Fibroblast of the conjunctiva (primary cell): ENCODE data around the gene POLR2L.

Experiments used
- DNase-seq: peaks from one replicate; pipeline ENCODE4 v3.0.0-alpha.2; 2010; ENCODE audit warnings: low read depth

POLR2L gene

DNA sequence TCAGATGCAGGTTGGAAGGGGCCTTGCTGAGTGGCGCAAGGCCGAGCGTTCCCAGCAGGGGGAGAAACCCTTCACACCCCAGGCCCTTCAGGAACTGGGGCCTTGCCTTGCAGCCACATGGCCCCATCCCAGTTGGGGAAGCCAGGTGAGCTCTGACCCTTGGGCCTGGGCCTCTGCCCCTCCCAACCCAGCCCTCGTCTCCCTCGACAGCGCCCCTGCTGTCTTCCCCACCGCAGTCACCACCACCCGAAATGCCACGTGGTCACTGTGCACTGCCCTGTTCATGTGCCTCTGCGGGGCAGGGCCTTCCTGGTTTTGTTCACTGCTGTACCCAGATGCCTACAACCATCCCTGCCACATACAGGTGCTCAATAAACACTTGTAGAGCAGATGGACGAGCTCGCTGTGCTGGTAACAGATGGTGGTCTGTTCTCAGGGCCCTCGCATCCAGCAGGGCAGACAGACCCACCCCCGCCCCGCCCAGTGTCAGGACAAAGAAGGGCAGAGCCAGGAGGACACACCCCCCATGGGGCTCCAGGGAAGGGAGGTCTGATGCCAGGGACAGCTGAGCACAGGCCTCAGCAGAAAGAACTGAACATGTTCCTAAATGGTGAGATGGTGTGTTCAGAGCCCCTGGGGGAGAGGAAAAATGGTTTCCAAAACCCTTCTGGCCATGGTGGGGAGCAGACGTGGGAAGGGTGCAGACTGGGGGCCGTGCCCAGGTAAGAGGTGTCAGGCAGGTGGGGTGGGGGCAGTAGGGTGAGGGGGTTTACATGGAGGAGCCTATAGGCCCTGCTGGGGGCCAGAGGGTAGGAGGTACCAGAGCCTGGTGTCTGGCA lies 3.7 kb downstream of the POLR2L start:
- DNase-seq: no peak

DNA sequence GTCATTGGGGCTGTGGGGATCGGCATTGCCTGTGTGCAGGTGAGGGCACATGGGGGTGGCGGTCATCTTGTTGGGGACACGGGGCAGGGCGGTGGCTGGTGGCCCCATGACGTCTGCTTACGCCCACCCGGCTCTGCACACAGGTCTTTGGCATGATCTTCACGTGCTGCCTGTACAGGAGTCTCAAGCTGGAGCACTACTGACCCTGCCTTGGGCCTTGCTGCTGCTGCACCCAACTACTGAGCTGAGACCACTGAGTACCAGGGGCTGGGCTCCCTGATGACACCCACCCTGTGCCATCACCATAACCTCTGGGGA lies 4.4 kb downstream of the POLR2L start:
- no peak for DNase-seq

DNA sequence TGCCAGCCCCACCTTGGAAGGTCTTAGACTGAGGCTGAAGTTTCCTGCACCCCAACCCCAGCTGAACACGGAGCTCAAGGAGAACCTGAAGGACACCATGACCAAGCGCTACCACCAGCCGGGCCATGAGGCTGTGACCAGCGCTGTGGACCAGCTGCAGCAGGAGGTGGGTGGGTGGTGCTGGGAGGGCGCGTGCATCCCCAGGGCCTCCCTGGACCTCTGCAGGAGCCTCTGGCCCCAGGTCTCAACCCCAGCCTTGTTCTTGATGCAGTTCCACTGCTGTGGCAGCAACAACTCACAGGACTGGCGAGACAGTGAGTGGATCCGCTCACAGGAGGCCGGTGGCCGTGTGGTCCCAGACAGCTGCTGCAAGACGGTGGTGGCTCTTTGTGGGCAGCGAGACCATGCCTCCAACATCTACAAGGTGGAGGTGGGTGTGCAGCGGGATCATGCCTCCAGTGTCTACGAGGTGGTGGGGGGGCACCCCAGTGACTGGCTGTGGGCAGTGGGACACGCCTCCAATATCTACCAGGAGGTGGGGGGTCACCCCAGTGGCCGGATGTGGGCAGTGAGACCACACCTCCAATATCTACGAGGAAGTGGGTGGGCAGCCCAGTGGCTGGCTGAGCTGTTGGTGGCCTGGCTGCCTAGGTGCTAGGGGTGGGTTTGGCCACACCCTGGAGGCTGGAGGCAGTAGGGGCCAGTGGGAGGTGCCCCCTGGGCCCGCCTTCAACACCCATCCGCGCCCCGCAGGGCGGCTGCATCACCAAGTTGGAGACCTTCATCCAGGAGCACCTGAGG lies 4.9 kb downstream of the POLR2L start:
- no peak for DNase-seq

DNA sequence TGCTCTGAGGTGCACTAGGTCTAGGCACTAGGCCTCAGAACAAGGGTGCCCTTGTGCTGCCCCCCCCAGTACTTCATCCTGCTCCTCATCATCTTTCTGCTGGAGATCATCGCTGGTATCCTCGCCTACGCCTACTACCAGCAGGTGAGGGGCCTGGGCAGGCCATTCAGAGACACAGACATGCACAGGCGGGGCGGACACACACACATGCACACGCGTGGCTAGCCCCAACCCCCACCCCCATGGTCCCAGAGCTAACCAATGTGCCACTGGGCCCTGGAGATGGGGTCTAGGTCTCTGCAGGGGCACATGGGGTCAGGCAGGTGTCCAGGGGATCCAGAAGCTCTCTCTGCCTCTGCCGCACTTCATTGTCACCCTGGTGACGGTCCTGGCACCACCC lies 5.6 kb downstream of the POLR2L start:
- DNase-seq: no peak

DNA sequence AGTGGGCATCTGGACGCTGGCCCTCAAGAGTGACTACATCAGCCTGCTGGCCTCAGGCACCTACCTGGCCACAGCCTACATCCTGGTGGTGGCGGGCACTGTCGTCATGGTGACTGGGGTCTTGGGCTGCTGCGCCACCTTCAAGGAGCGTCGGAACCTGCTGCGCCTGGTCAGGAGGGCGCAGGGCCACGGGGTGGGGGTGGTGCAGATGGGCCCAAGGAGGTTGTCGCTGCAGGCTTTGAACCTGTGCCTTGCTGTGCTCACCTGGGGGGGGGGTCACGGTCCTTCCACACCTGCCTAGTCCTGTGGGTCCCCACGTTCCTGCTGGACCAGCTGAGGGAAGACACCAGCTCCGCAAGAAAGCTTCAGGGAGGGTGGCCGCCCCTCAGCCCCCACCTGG lies 6.1 kb downstream of the POLR2L start:
- DNase-seq: no peak

DNA sequence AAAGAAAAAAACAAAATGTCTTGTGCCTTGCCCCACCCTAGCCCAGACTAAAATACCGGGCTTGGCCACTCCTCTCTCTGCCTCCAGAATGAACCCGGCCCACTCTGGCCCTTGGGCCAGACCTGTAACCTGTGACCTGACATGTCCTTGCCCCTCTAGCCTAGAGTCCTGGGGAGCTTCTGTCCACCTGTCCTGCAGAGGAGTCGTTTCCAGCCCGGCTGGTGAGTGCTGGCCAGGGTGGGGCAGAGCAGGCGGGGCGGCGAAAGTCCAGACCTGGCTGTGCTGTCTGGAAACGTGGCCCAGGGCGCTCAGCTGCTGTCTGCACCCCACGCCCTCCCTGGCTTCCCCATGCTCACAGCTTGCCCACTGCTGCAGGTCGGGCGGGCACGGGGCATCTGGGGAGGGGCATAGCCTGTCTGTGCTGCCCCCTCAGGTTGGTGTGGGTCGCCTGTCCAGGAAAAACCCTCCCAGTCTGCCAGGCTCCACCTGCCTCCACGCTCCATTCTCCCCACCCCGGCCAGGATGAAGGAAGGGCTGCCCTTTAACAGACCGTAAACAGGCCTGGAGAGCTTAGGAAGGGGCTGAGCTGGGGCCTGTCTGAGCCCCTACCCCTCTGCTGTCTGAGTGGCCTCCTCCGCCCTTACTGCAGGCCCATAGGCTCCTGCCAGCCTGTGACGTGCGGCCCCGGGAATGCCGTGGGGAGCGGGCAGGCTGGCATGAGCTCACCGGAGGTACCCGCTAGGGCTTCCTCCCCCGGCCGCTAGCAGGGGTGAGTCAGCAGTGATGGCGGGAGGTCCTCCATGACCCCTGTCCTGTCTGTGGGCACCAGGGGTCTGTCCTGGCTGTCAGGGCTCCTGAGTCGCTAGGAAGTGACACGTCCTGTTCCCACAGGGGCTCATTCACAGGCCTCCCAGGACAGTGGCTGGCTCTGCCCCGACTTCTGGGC lies 7.7 kb downstream of the POLR2L start:
- peak; percentile 45 for DNase-seq

DNA sequence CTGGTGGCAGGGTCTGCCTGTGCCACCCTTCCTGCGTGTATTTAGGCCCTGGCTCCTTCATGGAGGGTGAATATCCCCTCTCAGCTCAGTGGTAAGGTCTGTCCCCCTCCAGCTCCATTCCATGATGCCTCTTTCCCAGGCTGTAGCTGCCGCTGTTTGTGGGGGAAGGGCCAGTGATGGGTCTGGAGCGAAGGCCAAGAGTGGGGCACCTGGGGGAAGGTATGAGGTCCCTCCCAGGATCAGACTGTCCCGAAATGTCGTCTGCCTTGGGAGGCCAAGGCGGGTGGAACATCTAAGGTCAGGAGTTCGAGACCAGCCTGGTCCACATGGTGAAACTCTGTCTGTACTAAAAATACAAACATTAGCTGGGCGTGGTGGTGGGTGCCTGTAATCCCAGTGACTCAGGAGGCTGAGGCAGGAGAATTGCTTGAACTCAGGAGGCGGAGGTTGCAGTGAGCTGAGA lies 8.4 kb downstream of the POLR2L start:
- DNase-seq: no peak

DNA sequence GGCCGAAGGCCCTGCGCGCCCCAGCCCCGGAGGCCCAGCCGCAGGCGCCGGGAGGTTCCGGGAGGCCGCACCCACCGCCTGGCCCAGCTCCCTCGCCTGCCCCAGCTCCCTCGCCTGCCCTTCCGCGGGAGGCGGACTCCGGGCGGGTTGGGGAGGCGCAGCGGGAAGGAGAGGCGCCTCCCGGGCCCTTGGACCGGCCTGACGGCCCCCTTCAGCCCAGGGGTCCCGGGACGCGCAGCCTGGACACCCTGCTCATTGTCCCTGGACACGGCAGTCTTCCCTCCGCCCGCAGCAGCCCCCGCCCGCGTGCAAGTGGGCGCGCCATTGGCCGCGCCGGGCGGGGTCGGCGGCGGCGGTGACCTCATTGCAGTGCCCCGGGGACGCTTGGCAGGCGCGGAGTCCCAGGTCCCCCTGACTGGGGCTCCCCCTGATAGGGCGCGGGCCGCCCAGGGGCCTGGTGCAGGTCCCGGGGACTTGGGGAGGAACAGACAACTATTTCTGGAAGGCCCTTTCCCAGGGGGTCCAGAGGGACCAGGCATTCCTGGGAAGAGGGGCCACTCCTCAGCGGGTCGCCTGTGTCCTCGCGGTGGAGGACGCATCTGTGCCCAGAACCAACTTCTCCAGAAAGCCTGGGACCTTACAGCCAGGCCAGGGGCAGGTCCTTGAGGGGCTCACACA lies 9.1 kb downstream of the POLR2L start:
- no peak for DNase-seq

DNA sequence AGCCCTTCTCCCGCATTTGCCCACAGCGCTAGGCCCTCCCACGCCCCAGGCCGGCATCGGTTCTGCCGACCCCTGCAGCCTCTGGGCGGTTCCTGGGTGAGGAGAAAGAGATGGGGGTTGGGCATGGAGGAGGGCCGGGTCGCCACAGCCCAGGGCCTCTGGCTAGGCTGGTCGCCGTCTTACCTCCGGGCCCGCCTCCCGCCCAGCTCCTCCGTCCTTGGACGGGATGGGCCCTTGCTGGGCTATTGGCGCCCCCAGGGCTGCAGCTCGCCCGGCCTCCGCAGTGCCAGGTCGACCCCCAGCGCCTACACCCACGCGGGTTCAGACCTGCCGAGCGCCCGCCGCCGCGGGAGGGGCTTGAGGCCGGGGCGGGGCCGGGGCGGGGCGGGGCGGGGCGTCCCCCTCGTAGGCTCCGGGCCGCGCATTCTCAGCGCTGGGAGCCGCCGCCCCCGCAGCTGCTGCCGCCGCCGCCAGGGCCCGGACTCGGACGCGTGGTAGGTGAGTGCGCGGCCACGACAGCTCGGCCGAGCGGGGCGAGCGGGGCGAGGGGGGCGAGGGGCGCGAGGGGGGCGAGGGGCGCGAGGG lies 9.7 kb downstream of the POLR2L start, which contains the start of gene CD151:
Gene CD151 (plus strand): TSS at position 424 of the 585 bp plus-strand sequence. CDS start 3,118 bp downstream, outside the sequence.
- DNase-seq: no peak

DNA sequence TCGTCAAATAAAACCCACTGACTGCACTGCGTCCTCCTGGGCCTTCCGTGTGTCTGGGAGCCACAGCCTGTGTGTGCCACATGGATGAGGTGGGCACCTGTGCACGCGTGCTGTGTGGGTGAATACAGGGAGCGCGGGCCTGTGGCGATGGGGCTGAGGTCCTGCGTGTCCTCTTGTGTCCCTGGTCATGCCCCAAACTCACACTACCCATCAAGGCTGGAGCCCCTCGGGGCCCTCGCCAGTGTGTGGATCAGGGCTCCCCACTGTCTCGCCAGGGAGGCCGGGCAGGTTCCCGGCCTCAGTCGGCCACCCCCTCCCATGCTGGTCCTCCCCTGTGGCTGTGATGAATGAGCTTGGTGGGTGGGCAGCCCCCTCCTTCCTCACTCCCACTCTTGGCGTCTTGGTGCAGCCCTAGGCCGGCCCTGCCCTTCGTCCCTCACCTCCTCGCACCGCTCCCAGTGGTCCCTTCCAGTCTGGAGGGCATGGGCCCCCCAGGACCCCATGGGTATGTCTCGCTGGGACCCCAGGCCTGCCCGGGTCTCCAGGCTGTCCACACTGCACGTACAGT lies 10.3 kb downstream of the POLR2L start:
- no peak for DNase-seq

DNA sequence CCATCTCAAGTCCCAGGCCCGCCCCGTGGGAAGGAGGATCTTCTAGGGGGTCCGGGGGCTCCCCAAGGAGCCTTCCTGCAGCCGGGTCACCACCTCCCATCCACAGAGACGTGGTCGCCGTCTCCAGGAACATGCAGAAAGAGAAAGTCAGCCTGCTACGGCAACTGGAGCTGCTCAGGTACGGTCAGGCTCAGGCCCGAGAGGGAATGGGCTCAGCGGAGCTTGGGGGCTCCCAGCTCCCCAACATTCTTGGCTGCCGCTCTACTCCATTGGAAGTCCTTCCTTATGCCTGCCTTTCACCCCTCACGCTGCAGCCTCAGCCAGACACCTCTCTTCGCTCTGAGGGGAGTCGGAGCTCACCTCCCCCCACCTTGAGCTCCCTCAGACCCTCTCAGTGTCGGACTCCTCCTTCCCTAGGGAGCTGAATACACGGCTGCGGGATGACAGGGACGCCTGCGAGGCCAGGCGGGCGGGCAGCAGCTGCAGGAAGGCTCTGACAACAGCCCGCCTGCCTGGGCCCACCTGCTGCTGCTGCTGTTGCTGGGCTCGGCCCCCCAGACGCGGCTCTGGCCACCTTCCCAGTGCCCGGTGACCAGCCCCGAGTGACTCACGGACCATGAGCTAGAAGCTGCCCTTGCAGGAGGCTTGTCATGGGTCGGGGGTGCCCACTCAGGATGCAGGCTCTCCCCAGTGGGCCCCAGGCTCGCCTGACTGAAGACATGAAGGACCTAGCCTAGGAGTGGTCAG lies 11.0 kb downstream of the POLR2L start:
- DNase-seq: no peak

DNA sequence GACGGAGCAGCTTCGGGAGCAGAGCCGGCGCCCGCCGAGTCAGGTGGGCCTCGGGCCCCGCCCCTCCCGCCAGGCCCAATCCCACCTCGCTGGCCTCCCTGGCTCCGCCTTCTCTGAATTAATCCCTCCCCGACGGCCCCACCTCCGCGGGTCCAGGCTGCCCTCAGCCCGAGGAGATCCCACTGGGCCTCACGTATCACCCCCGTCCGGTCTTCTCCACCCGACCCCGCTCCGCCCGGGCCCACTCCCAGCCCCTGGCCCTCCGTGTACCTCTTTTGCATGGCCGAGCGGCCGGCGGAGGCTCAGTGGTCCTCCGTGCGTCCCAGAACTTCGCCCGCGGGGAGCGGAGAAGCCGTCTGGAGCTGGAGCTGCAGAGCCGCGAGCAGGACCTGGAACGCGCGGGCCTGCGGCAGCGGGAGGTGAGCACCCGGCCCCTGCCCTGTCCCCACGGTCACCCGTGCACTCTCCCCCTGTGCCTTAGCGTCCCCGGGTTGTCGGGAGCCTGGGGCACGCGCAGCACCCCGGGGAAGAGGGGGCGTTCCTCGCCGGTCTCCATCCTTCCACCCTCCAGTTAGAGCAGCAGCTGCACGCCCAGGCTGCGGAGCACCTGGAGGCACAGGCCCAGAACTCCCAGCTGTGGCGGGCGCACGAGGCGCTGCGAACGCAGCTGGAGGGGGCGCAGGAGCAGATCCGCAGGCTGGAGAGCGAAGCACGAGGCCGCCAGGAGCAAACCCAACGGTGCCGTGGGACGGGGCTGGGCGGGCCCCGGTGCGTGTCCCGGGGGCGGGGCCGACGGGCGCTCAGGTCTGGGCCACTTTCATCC lies 11.8 kb downstream of the POLR2L start:
- no peak for DNase-seq

DNA sequence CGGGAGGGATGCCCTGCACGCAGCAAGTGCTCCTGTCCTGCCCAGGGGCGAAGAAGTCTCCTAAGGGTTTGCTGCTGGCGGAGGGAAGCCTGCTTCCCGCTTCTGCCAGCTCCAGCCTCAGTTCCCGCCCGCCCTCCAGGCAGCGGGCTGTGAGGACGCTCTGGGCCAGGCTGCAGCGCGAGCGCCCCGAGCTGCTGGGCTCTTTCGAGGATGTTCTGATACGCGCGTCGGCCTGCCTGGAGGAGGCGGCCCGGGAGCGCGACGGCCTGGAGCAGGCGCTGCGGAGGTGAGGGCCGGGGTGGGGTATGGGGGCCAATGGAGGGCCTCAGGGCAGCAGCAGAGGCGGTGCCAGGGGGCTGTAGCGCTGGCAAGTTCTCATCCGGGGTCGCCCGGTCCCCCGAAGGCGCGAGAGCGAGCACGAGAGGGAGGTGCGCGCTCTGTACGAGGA lies 12.5 kb downstream of the POLR2L start:
- DNase-seq: no peak

DNA sequence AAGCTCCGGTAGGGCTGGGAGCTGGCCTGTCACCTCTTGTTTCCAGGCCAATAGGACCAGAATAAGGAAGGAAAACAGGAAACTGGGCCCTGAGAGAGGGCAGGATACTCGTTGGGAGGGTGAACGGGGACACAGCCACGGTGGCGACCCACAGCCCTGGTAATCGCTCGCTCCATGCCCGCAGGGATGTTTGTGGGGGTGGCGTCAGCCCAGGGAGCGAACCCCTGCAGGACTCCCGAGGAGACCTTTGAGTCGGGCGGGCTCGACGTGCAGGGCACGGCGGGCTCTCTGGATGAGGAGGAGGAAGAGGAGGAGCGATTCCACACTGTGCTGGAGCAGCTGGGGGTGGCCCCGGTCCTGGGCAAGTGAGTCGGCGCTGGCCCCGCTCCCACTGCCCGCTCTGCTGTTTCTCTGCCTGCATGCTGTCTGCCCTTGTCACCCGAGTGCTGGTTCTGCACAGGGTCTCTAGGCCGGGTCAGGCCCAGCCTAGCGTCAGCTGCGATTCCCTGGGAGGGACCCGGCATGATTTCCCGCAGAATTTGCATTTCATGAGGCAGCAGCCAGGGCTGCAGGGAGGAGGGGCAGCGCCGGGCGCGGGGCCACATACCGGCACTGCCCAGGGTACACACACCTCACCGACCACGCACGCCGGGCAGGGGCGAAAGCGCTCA lies 13.0 kb downstream of the POLR2L start:
- DNase-seq: no peak

DNA sequence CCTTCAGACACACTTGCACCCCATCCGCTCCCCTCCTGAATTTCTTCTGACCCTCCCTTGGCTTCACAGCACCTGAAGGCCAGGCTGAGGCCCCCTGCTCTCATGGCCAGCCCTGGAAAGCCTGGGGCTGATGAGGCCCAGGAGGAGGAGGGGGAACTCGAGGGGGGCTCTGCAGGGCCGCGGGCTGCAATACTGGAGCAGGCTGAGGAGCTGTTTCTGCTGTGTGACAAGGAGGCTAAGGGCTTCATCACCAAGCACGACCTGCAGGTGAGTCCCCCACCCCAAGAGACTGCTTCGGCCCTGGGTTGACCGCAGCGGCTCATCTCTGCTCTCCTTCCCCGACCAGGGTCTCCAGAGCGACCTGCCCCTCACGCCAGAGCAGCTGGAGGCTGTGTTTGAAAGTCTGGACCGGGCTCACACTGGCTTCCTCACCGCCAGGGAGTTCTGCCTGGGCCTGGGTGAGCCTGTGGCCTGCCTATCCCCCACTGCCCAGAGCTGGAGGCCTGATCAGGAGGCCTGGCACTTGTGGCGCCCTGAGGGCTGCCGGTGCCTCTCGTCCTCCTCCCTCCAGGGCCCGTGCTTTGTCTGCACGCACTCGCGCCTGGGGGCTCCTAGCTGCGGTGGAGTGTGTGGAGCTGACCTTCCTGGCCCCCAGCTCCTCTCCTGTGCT lies 13.7 kb downstream of the POLR2L start:
- DNase-seq: no peak

DNA sequence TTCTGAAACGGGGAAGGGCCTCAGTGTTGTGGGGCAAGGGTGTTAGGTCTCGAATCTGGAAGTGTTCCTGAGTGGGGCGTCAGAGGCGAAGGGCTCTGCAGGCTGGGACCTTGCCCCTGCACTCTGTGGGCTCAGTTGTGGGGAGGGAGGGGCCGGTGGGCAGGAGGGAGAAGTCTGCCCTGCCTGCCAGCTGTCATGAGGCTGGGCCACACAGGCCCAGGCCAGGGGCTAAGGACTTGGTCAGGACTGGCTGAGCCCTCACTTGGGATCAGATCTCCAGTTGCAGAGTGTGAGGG lies 14.5 kb downstream of the POLR2L start, which contains the start of gene CRACR2B:
Gene CRACR2B (plus strand): TSS at position 23 of the 296 bp plus-strand sequence. CDS start 689 bp downstream, outside the sequence.
- no peak for DNase-seq

DNA sequence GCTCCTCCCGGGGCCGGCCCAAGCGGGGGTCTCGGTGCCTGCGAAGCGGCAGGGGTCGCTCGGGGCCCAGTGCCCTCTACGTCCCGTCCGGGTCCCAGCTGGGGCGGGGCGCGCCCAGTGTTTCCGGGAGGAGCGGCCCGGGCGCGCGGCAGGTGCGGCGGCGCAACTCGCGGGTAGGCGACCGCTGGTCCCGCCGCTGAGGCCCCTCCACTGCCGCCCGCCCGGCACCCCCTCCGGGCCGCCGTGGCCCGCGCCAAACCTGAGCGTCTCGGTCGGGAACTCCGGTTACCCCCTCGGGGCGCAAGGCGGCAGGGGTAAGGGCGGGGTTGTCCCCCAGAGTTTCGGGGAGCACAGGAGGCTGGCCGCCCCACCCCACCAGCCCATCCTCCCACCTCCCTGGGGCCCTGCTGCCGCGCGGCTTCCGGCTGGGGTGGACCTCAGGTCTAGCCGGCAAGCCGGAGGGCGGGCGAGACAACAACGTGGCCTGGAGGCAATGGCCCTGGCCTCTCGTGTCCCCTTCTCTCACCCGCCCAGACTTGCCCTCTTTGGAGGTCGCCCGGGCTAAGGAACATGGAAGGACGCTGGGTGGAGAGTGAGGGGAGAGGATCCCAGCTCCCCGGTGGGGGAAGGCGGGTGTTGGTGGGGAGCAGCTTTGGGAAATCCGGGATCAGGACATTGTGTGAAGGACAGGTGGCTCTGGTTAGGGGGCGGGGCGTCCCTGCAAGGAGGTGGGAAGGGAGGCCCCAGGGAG lies 15.0 kb downstream of the POLR2L start:
- DNase-seq: no peak

DNA sequence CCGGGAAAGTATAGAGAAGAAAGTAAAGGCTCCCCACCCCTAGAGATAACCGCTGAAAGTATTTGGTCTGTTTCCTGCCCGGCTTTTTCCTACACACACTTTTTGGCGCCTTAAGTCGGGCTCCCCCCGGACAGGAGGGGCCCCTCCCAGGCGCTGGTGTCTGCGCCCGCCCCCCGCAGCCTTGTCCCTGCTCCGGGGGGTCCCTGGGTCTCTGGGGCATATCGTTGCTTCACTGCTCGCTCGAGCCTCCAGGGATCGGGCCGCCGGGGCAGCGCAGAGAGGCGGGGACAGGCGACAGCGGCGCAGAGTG lies 15.5 kb downstream of the POLR2L start:
- no peak for DNase-seq
